NCI-H82 treated with DMSO at 0.1 percent for 48 hours (cell line): ENCODE results near the gene TENM4.
"Not testable (repeated sequence)": the region's sequence is repeated elsewhere in the genome, so short reads cannot be mapped to it uniquely, and the experiment has no call there.

Source experiments
- DNase-seq: peaks from one replicate; lab custom pipeline; 2025; ENCODE audit not compliant: unreplicated experiment; lab: John Stamatoyannopoulos, UW

The TENM4 gene

DNA sequence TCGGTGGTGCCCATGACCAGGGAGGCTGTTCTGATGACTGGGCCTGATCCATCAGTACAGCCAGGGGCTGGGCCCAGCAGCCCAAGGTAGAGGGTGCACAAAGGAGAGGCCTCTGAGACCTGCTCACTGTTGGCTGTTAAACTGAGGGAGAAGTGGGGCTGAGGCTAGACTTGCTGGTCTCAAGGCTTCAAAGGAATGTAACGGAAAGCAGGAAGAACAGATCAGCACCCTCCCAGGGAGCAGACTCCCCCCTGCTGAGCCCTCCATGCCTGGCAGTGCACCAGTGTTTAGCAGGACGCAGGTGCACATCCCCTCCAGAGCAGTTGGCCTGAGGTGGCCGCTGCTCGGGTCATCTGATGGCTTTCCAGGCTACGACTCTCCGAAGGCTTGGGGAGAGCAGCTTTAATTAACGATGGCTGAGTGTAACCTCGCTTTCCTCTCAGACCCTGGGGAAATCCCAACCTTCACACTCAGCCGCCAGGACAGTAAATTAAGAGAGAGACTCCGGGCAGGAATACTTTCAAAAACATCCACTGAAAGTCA is 610.5 kb downstream of the TENM4 start:
- DNase-seq, result no peak

DNA sequence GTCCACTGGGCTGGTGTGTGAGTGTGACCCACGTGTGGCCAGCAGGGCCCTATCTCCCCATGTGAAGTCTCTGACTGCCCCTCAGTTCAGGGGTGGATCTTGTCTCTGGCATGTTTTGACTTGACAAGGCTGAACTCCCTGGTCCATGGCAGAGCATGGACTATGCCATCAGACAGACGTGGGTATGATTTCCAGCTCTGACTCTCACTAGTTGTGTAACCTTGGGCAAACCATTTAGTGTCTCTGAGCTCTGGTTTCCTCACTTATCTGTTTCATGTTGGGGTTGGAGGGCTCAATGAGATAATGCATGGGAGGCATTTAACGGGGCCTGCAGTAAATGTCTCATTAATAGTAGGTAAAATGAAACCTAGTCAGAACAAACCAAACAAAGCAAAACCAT is 611.7 kb downstream of the TENM4 start:
- no peak for DNase-seq

DNA sequence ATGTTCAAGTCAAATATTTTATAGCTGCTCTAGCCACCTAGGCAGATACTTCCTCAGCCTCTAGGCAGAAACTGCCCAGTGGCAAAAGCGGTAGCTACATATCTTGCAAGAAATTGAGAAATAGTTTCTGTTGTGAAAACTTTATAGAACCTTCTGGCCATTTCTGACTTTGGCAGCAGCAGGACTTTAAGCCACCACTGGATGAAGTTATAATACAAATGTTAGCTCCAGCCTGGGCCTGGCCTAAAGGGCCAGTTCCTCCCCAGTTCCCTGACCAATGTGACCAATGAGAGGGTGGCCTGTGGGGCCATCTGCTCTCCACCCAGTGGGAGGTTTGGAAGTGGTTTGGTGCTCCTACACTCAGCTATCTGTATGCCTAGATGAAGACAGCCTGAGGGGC is 612.2 kb downstream of the TENM4 start:
- DNase-seq, result no peak

DNA sequence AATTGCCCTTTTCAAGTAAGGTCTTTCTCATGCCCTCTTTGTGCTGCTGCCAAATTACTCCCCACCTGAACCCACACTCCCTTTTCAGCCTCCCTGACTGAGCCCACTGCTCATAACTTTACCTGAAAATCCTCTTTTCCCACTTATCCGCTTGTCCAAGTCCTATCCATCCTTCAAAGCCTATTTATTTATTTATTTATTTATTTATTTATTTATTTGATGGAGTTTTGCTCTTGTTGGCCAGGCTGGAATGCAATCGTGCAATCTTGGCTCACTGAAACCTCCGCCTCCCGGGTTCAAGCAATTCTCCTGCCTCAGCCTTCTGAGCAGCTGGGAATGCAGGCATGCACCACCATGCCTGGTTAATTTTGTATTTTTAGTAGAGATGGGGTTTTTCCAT is 613.5 kb downstream of the TENM4 start:
- not testable (repeated sequence) for DNase-seq

DNA sequence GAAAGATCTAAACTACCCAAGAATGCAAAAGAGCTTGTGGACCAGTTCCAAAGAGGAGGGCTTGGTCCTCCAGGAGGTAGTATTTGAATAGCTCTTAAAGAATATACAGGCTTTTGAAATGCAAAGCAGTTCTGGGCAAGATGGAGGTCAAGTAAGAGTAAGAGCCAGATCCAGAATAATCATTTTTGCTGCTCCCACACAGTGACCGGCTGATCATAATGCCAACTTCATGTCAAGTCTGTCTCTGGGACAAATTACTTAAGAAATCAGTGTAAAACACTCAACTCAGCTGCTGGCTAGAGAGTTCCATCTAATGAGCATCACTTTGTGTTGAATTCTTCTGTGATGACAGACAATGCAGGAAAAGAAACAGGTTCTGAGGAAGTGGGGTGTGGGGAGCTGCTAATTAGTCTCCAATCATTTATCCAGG is 615.2 kb downstream of the TENM4 start:
- DNase-seq, result no peak

DNA sequence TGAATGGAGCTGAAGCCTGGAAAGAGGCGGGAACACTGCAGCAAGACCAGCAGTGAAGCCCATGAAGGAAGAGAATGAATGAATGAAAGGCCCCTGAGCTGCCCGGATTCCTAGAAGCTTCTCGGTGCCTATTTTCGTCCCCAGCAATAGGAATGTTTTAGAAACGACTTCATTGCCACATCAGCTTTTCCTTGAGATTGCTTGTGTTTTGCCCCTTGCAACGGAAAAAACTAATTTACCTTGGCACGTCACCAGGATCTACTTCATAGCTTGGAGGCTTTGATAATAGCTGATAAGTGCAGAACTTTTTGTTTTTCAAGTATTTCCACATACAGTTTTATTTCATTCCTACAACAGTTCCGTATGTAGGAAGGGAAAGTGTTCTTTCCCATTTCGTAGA is 617.2 kb downstream of the TENM4 start:
- no peak for DNase-seq

DNA sequence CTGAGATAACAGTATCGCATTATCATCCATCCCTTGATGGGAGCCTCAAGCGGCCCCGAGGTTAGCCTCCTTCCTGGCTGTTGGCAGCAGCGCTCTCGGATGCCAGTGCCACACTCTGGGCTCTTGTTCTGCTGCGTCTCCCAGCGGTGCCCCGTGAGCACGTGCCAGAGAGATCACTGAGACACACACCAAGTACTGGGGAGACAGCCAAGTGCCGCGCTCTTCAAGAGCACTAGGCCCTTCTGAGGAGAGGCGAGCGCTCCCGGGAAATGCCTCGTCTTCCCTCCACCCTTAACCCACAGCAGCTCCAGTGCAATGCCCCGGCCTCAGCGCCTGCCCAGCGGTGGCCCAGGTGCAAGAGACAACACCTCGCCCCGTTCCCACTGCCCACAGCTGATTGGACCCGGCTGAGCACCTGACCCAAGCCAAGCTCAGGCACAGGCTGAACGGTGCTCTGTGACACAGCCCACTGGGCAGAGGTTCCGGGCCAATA is 617.9 kb downstream of the TENM4 start:
- DNase-seq, result no peak

DNA sequence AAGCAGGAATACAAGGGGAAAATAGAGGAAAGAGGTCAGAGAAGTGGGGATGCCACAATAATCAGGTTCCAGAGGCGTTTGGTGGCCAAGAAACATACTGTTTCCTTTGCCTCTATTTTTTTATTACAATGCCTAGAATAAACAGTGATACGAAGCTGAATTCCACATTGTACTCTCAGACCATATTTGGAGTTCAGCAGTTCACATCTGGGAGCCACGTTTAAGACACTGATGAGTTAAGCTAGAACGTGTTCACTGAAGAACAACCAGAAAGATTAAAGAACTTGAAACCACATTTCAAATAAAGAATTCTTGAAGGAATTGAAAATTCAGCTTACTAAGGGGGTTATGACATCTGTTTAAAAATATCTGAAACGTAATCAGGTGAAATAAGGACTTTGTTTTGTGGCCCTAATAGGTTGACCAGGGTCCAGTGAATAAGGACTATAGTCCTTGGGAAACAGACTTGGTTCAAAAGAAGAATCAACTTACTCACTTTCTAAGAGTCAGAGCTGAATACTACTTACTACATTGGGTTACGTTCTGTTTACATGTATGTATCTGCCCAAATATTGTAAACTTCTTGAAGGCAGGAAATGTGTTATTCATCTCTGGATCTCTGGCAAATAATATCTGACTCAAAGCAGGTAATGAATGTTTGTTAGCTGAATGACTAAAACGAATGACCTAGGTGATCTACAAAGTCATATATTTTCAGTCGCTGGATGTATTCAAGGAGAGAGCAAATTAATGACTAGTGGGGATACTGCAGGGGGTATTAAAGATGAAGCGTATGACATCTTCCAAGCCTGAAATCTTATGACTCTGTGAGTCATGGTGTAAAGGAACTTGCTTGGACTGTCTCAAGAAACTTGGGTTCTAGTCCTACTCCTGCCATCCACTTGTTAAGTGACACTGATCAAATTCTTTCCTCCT is 619.2 kb downstream of the TENM4 start:
- no peak for DNase-seq

DNA sequence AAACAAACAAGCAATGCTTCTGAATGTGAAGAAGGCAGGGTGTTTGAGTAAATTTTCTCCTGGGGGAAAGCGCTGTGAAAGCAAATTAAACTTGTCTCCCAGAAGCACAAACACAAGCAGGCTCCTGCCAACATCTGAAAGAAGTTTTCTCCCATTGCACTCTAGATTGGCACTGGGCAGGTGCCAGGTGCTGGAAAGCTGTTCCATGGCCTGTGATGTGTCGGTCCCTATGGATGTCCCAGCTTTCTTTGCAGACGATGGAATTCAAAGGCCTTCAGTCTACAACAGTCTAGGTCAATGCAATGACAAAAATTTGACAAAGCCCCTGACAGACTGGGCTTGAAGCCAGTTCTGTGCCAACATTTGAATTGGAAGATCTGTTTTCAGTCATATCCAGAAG is 620.1 kb downstream of the TENM4 start:
- no peak for DNase-seq

DNA sequence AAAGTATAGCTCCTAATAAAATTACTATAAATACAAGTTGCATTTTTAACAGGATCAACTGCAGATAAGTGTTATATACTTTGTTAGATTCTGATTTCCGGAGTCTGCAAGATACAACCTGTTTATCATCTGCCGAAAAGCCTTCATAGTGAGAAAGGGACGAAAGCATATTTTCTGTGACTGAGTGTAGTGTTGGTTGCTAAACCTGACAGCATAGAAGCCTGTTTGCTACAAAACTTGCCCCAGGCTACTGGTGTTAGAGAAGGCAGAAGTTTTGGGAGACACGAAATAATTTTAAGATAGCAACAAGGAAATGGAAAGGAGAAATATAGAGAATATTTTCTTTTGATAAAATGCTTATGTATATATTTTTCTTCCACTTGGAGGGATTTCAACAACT is 622.6 kb downstream of the TENM4 start:
- DNase-seq, result no peak

DNA sequence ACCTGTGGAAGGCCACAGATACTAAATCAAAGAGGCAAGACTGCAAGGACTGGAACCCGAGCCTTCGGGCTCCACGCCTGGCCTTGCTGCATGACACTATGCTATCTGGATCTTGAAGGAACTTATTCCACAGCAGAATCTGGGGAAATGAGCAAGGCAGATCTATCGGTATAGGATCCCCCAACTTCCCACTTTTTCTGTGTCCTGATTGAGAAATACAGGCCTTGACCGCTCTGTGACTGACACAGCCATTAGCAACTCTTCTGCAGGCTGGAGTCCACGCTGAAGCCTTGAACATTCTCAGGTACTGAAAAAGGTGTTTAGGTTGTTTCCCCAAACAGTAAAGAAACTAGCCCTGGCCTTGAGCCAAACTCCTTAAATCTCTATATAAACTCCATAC is 625.0 kb downstream of the TENM4 start:
- DNase-seq, result no peak

DNA sequence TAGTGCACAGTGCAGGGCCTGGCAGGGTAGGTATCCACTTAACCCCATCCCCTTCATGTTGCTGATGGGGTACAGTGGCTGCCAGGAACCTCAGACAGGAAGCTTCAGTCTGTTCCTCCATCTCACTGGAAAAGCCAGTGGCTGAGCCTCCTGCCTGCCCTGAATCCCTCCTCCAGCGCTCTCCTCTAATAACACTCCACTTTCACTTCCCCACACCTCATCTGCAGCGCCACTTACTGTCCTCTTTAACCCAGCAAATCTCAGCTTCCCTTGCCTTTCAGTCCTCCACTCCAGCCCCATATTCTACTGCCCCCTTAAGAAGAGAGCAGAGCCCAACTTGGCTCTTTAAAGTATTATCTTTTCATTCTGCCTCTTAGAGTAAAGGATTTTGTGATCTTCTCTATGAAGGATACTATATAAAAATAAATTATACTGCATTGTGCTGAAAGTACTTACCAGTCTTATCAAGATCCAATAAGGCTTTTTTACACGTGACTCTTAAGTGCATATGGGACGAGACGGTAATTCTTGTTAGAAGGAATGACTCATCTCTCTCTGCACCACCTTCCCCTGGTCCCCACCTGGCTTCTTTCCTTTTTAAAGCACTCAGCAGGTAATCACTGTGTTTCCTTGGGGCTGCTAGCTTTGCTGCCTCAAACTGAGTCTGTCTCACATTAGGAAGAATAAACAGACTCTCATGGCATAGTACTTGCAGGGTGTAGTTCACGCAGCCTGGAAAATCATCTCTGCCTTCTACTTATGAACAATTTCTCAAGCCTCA is 628.1 kb downstream of the TENM4 start:
- peak; percentile 35 for DNase-seq

DNA sequence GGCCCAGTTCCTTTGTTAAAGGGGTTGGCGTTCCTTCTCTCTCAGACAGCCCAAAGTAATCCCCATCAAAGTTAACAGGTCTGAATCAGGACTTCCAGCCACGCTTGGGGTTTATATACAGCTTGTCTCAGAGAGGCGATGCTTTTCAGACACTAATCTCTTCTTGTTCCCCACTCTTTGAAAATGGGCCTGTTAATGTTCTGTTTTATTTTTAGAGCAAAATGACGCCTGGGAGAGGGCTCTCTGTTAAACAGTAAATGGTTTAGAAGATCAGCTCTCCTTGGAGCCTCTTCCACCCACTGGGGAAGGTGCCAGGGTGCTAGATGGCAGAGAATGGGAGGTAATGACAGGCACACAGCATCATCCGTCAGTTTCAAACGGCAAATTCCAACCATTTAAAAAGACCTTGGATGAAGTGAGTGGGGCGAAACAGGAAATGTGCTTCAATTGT is 630.2 kb downstream of the TENM4 start:
- no peak for DNase-seq

DNA sequence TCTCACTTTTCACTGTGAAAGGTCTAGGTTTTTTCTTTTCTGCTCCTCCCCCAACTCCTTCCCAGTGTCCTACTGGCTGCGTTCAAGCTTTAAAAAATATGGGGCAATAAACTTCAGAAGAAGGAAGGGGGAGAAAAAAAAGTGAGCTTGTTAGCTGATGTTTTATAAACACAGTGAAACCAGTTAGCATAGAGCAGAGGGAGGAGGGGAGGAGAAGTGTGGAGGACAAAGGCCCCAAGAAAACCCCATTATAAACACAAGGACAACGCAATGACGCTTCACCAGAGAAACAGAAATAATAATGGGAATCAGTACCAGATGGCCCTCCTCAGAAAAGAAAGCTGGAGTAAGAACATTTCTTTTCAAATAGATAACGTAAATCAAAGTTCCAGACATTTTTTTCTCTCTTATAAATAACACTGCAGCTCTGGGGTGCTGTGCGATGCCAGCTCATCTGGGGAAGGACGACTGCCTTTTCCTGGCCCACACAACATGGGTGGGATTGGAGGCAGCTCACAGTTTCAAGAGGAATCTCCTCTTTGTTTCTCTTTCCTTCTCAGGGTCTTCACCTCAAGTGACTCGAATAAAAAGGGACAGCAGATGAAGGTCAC is 630.8 kb downstream of the TENM4 start:
- DNase-seq, result no peak

DNA sequence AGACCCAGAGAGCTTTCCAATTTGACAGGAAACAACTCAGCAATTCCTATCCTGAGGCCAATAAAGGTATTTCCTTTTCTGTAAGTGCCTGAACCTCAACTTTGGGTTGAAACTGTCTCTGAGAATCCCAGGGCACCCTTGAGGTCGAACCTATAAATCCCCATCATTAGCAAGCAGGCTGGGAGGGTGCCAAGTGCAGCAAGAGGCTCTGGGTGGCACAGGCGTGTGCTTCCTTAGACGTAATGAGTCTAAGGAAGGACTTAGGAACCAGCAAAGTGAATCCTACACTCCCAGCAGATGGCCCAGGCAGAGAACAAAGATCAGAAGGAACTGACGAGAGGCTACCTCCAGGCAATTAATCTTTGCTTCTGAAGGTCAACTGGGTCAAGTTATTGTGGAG is 631.9 kb downstream of the TENM4 start:
- no peak for DNase-seq

DNA sequence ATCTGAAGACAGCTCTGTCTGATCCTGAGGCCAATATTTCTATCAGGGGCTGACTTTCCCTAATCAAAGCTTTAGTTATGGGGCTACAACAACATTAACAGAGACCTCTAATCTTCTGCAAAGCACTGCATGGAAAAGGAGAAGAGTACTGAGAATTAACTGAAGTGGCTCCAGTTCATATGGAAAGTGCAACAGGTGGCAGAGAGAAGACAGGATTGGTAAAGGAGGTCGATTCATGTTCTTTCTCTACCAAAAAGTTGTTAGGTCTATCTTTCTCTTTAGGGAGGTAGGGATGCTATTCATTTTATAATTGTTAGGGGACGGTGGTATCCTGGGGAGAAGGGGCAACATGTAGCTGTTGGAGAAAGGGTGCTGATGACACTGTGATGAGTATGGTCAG is 633.5 kb downstream of the TENM4 start:
- DNase-seq, result no peak

DNA sequence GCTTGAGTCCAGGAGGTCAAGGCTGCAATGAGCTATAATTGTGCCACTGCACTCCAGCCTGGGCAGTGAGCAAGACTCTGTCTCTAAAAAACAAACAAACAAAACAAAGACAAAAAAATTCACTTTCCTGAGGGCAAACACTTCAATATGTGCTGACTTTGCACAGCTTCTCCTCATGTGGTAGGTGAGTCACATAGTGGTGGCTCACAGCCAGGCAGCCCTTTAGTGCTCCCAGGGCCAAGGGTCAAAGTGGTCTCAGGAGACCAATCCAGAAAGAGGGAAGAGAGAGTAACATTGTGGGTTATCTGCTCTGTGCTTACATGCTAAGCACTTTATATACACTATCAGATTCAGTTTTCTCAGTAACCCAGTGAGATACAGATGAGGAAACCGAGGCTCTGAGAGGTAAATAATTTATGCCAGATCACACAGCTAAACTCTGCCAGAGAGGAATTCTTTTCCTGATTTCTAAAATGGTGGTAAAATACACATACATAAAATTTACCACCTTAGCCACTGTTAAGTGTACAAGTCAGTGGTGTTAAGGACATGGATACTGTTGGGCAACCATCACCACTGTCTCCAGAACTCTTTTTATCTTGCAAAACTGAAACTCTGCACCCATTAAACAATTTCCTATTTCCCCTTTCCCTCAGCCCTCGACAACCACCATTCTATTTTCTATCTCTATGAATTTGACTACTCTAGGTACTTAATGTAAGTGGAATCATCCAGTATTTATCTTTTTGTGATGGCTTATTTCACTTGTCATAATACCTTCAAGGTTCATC is 634.4 kb downstream of the TENM4 start:
- DNase-seq, result no peak

DNA sequence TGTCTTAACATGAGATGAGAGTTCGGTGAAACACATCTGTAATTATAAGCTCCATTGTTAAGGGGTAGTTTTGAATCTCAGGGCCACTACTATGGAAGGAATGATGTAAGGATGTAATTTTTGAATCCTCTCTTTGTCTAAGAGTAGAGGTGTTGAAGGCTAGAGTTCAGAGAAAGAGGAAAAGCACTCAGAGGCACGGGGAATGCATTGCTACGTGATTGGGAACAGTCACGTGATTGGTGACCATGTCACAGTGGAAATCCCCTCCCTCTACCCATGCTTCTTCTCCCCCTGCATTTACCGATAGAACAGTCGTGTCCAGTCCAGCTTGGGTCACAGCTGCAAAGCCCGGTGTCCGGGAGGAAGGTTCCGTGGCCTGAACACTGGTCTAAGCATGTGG is 635.8 kb downstream of the TENM4 start:
- no peak for DNase-seq

DNA sequence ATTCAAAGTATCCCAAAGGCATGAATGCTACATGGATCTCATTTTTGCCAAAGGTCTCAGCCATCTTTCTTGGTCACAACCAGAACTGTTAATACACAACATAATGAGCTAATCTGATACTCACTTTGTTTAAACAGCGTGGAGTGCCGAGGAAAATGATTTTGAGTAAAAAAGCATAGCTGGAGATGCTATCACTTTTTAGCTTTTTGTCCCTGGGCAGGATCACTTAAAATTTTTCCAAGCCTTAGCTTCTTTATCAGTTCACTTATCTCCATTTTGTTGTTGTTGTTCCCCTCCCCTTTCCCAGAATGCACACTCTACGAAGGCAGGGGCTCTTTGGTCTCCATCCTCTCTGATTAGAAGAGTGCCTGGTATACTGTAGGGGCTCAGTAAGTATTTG is 636.8 kb downstream of the TENM4 start:
- DNase-seq, result no peak

DNA sequence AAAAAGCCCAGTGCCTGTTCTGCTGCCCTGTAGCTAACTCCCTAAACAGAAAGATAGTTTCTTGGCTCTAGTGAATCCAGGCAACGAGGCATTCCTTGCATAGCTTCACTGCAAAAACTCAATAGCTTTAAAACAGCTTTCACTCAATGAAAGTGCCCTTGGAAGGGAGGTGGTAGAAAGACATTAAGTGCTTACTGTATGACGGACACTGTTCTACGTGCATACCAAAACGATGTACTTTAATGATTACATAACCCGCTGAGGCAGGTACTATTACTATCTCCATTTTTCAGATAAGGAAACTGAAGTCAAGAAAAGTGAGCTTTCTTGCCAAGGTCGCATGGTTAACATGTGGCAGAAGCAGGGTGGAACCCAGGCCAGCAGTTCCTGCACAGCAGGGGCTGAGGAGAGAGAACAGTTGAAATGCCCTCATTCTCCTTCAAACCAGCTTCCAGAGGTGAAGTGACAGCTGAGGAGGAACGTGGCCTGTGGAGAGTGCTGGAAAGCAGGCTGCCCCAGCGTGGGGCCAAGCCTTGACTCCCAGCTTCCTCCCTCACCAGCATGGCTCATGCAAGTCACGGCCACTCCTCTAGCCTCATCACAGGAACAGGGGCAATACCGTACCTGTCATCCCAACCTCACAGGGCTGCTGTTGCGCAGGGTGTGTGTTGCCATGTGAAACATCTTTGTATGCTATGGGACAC is 638.6 kb downstream of the TENM4 start:
- no peak for DNase-seq
